Thymus (tissue), 11 donors: Measurements from ENCODE around the gene ATF5. TPM values are rescaled to one million over a fixed set of nuclear protein-coding genes. Genes with fewer than 3 reads are reported as not detected.
"Not testable (repeated sequence)": the region's sequence is repeated elsewhere in the genome, so short reads cannot be mapped to it uniquely, and the experiment has no call there.

ENCODE experiments used
- DNase-seq, 9 donors: peaks; one replicate each; pipeline ENCODE4 v3.0.0-alpha.2; 2013; ENCODE audit warnings: low spot score in 9 of 9, low read depth in 6 of 9, missing footprints in 1 of 9
- H3K27ac ChIP-seq, 2 donors: one replicate each; pipeline ENCODE4 v1.5.1; 2013; ENCODE audit warnings: control low read depth in 1 of 2, low read depth in 1 of 2, low read length in 1 of 2, mild to moderate bottlenecking in 1 of 2, moderate library complexity in 1 of 2
- H3K27me3 ChIP-seq, 2 donors: one replicate each; pipeline ENCODE4 v1.5.1; 2013; ENCODE audit warnings: low read length in 1 of 2; ENCODE audit not compliant: control insufficient read depth in 2 of 2, insufficient read depth in 1 of 2
- H3K36me3 ChIP-seq, 2 donors: one replicate each; pipeline ENCODE4 v1.5.1; 2013; ENCODE audit warnings: low read length in 1 of 2, mild to moderate bottlenecking in 1 of 2, moderate library complexity in 1 of 2; ENCODE audit not compliant: control insufficient read depth in 2 of 2, insufficient read depth in 2 of 2
- H3K4me1 ChIP-seq, 2 donors: one replicate each; pipeline ENCODE4 v1.5.1; 2013; ENCODE audit warnings: low read length in 2 of 2; ENCODE audit not compliant: control insufficient read depth in 2 of 2, insufficient read depth in 2 of 2
- H3K4me3 ChIP-seq, 2 donors: one replicate each; pipeline ENCODE4 v1.5.1; 2013; ENCODE audit warnings: low read length in 2 of 2, control low read depth in 1 of 2, mild to moderate bottlenecking in 1 of 2
- H3K9me3 ChIP-seq, 2 donors: one replicate each; pipeline ENCODE4 v1.5.1; 2013; ENCODE audit warnings: low read length in 1 of 2, mild to moderate bottlenecking in 1 of 2; ENCODE audit not compliant: control insufficient read depth in 2 of 2, insufficient read depth in 1 of 2
- WGBS: extraction: QIAGEN DNeasy Blood & Tissue Kit; methylation state at CpG from one replicate; pipeline ENCODE4 v1.1.7; 2013; 5-methylcytosine and 5-hydroxymethylcytosine counted together
- polyA plus RNA-seq: library from polyadenylated mRNA; stranded (reverse); fragments of 200-250 nt; gene quantifications from one replicate; pipeline ENCODE4 v1.2.3, GENCODE V29; 2013
- total RNA-seq: library from RNA; stranded (reverse); fragments of 120-200 nt; gene quantifications from one replicate; pipeline ENCODE4 v1.2.4, GENCODE V29; 2013
- donor health status: healthy.

The ATF5 gene
- total and polyA plus RNA-seq, 2 donors: 16.0 to 53.9 TPM

GRCh38 chr19:49918089-49918488, 10.9 kb upstream of the ATF5 start:
- peaks cover 0 to 1% of the 10 kb centered on the region in 2 donors for H3K9me3 ChIP-seq
- H3K4me1 ChIP-seq: peaks cover 0 to 7% of the 10 kb centered on the region in 2 donors
- no peaks in the 10 kb centered on the region for H3K27me3 ChIP-seq
- no peak for DNase-seq
- 98% methylated on average over 8 of the region's 8 CpGs for WGBS
- no peak overlapping the region for H3K4me3 ChIP-seq
- peaks cover 63 to 79% of the 10 kb centered on the region in 2 donors for H3K36me3 ChIP-seq
- H3K27ac ChIP-seq: no peak overlapping the region

GRCh38 chr19:49920624-49921363, 8.2 kb upstream of the ATF5 start:
- Histone ChIP-seq H3K4me3 (no peak overlapping the region), H3K27ac (no peak overlapping the region), H3K27me3 (no peaks in the 10 kb centered on the region), H3K4me1 (peaks cover 2 to 14% of the 10 kb centered on the region in 2 donors), H3K36me3 (peaks cover 60 to 80% of the 10 kb centered on the region in 2 donors), H3K9me3 (peaks cover 0 to 1% of the 10 kb centered on the region in 2 donors)
- DNase-seq: no peak
- WGBS: 96% methylated on average over 24 of the region's 24 CpGs

- H3K36me3 ChIP-seq: peaks cover 57 to 80% of the 10 kb centered on the region in 2 donors
These were observed 6.9 kb upstream of the ATF5 start for GRCh38 chr19:49921871-49922795.

GRCh38 chr19:49923055-49924003, 5.7 kb upstream of the ATF5 start:
- H3K36me3 ChIP-seq: peaks cover 57 to 77% of the 10 kb centered on the region in 2 donors
- peak overlapping the region; percentile 33 to 36 for H3K27ac ChIP-seq
- DNase-seq: no peak
- WGBS: 97% methylated on average over 31 of the region's 31 CpGs
- no peaks in the 10 kb centered on the region for H3K27me3 ChIP-seq
- H3K4me3 ChIP-seq: no peak overlapping the region
- peaks cover 0 to 1% of the 10 kb centered on the region in 2 donors for H3K9me3 ChIP-seq
- H3K4me1 ChIP-seq: peaks cover 10 to 29% of the 10 kb centered on the region in 2 donors

More at GRCh38 chr19:49921871-49922795, 6.9 kb upstream of the ATF5 start:
- peak overlapping the region in 1 of 2 donors; percentile 11 for H3K27ac ChIP-seq
- no peaks in the 10 kb centered on the region for H3K27me3 ChIP-seq
- 97% methylated on average over 22 of the region's 22 CpGs for WGBS
- no peak overlapping the region for H3K4me3 ChIP-seq
- DNase-seq: no peak
- H3K4me1 ChIP-seq: peaks cover 2 to 19% of the 10 kb centered on the region in 2 donors
- H3K9me3 ChIP-seq: peaks cover 0 to 1% of the 10 kb centered on the region in 2 donors

GRCh38 chr19:49924004-49924880, 4.8 kb upstream of the ATF5 start:
- Histone ChIP-seq H3K4me1 (peaks cover 13 to 33% of the 10 kb centered on the region in 2 donors), H3K27ac (no peak overlapping the region), H3K36me3 (peaks cover 56 to 74% of the 10 kb centered on the region in 2 donors), H3K4me3 (no peak overlapping the region), H3K27me3 (no peaks in the 10 kb centered on the region), H3K9me3 (peaks cover 0 to 1% of the 10 kb centered on the region in 2 donors)
- WGBS: 94% methylated on average over 25 of the region's 25 CpGs
- no peak for DNase-seq

- peaks cover 13 to 37% of the 10 kb centered on the region in 2 donors for H3K4me1 ChIP-seq
- not testable (repeated sequence) for H3K4me3 ChIP-seq, H3K27ac ChIP-seq, H3K27me3 ChIP-seq, H3K9me3 ChIP-seq, DNase-seq
- H3K36me3 ChIP-seq: peaks cover 54 to 68% of the 10 kb centered on the region in 2 donors
- WGBS: 97% methylated on average over 13 of the region's 13 CpGs
These were observed 4.2 kb upstream of the ATF5 start for GRCh38 chr19:49924881-49925210.

- peaks cover 1 to 3% of the 10 kb centered on the region in 2 donors for H3K9me3 ChIP-seq
- WGBS: 98% methylated on average over 5 of the region's 5 CpGs
- DNase-seq: no peak
- H3K4me3 ChIP-seq: no peak overlapping the region
- H3K4me1 ChIP-seq: peaks cover 13 to 42% of the 10 kb centered on the region in 2 donors
- H3K36me3 ChIP-seq: peaks cover 51 to 64% of the 10 kb centered on the region in 2 donors
- H3K27ac ChIP-seq: no peak overlapping the region
- H3K27me3 ChIP-seq: no peaks in the 10 kb centered on the region
These were observed 3.5 kb upstream of the ATF5 start for GRCh38 chr19:49925486-49925885.

- DNase-seq: no peak
- peaks cover 13 to 46% of the 10 kb centered on the region in 2 donors for H3K4me1 ChIP-seq
- peaks cover 41 to 62% of the 10 kb centered on the region in 2 donors for H3K36me3 ChIP-seq
- no peak overlapping the region for H3K4me3 ChIP-seq
- 96% methylated on average over 10 of the region's 10 CpGs for WGBS
- H3K27me3 ChIP-seq: no peaks in the 10 kb centered on the region
- H3K9me3 ChIP-seq: peaks cover 1 to 3% of the 10 kb centered on the region in 2 donors
- H3K27ac ChIP-seq: no peak overlapping the region
These were observed 2.5 kb upstream of the ATF5 start for GRCh38 chr19:49926515-49926914.
